GM11168 (cell line): ENCODE results near the gene ABITRAM.

Experiments
- in situ Hi-C: fragments of 300-500 bp; cut with MboI; formaldehyde crosslinking; loops from one replicate; pipeline ENCODE4 v1.12.0; 2022; ENCODE audit warnings: low sequenced_read_pairs; ENCODE audit not compliant: unreplicated experiment

ABITRAM gene

GRCh38 chr9:108980893-108981292 lies 46.7 kb downstream of the ABITRAM start:
- in situ Hi-C loops: no loop called here

DNA sequence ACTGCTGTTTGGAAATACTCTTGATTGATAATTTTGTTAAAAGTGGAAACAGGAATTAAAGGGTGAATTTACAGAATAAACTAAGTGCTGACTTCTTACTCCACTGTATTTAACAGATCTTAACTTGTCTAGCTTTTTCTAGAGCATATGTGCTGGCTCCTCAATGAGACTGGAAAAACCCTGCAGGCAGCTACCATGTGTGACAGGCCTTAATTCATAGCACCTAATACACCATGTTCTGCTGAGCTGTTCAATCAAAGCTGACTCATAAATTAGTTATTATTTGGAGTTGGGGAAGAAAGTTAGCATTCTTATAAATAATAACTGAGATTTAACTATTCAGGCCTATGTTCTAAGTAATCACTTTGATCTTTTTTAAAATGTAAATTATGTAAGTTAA lies 49.7 kb downstream of the ABITRAM start:
- in situ Hi-C loops: no loop called here
